Measurements from ENCODE around the gene ETNPPL. TPM values are rescaled to one million over a fixed set of nuclear protein-coding genes. Genes with fewer than 3 reads are reported as not detected.
A peak's percentile ranks its signal among the peaks of the same experiment; 100 is the strongest.

ETNPPL gene
- total RNA-seq, 1 experiment from 2014 or later = 0.52 TPM

GRCh38 chr4:108804648-108805273, 41.9 kb upstream of the ETNPPL start:
- intact Hi-C loops (cut with micrococcal nuclease; ENCODE audit: unreplicated experiment) = no loop called here
- ChIA-PET POLR2A (ENCODE audit: low non-redundant PET) (no interaction called here), CTCF (no interaction called here)
- Histone ChIP-seq H3K36me3 (ENCODE audit: insufficient read depth, low read length, poor library complexity, severe bottlenecking) (no peaks in the 10 kb centered on the region), H3K4me1 (ENCODE audit: insufficient read depth, low read length, poor library complexity, severe bottlenecking) (no peaks in the 10 kb centered on the region), H3K4me3 (ENCODE audit: low read depth, low read length, poor library complexity, severe bottlenecking) (no peak overlapping the region), H3K27ac (ENCODE audit: low read depth, low read length, poor library complexity, severe bottlenecking) (no peak overlapping the region), H3K9me3 (ENCODE audit: low read depth, low read length, poor library complexity, severe bottlenecking) (no peaks in the 10 kb centered on the region), H3K27me3 (replicated peaks; ENCODE audit: insufficient read depth, low read depth, low read length, poor library complexity) (no peaks in the 10 kb centered on the region)
- peak; percentile 24 for DNase-seq (ENCODE audit: low spot score)
- no TSS peak for BruUV-seq (replicated peaks)
- TF ChIP-seq CTCF (conservative IDR thresholded peaks at IDR 0.05; ENCODE audit: low read depth, low read length) (no peak), EZH2 (IDR thresholded peaks at IDR 0.05; ENCODE audit: borderline replicate concordance, low read depth, low read length, poor library complexity, severe bottlenecking) (no peak)

GRCh38 chr4:108799306-108799705, 36.5 kb upstream of the ETNPPL start:
- no peak overlapping the region for H3K4me3 ChIP-seq (ENCODE audit: low read depth, low read length, poor library complexity, severe bottlenecking)
- ChIA-PET POLR2A (ENCODE audit: low non-redundant PET) (no interaction called here), CTCF (no interaction called here)
- TF ChIP-seq EZH2 (IDR thresholded peaks at IDR 0.05; ENCODE audit: borderline replicate concordance, low read depth, low read length, poor library complexity, severe bottlenecking) = no peak
- no peak for TF ChIP-seq CTCF (conservative IDR thresholded peaks at IDR 0.05; ENCODE audit: low read depth, low read length)
- H3K36me3 ChIP-seq (ENCODE audit: insufficient read depth, low read length, poor library complexity, severe bottlenecking) = no peaks in the 10 kb centered on the region
- no peak for DNase-seq (ENCODE audit: low spot score)
- intact Hi-C loops (cut with micrococcal nuclease; ENCODE audit: unreplicated experiment) = no loop called here
- H3K4me1 ChIP-seq (ENCODE audit: insufficient read depth, low read length, poor library complexity, severe bottlenecking) = peaks cover 6% of the 10 kb centered on the region
- no peaks in the 10 kb centered on the region for H3K27me3 ChIP-seq (replicated peaks; ENCODE audit: insufficient read depth, low read depth, low read length, poor library complexity)
- H3K9me3 ChIP-seq (ENCODE audit: low read depth, low read length, poor library complexity, severe bottlenecking) = no peaks in the 10 kb centered on the region
- no TSS peak for BruUV-seq (replicated peaks)
- no peak overlapping the region for H3K27ac ChIP-seq (ENCODE audit: low read depth, low read length, poor library complexity, severe bottlenecking)

GRCh38 chr4:108796173-108796572, 33.3 kb upstream of the ETNPPL start:
- Histone ChIP-seq H3K4me3 (ENCODE audit: low read depth, low read length, poor library complexity, severe bottlenecking) (no peak overlapping the region), H3K36me3 (ENCODE audit: insufficient read depth, low read length, poor library complexity, severe bottlenecking) (no peaks in the 10 kb centered on the region), H3K27ac (ENCODE audit: low read depth, low read length, poor library complexity, severe bottlenecking) (no peak overlapping the region), H3K9me3 (ENCODE audit: low read depth, low read length, poor library complexity, severe bottlenecking) (no peaks in the 10 kb centered on the region), H3K4me1 (ENCODE audit: insufficient read depth, low read length, poor library complexity, severe bottlenecking) (peaks cover 6% of the 10 kb centered on the region), H3K27me3 (replicated peaks; ENCODE audit: insufficient read depth, low read depth, low read length, poor library complexity) (no peaks in the 10 kb centered on the region)
- POLR2A ChIA-PET (ENCODE audit: low non-redundant PET) = no interaction called here
- no peak for TF ChIP-seq CTCF (conservative IDR thresholded peaks at IDR 0.05; ENCODE audit: low read depth, low read length)
- no peak for TF ChIP-seq EZH2 (IDR thresholded peaks at IDR 0.05; ENCODE audit: borderline replicate concordance, low read depth, low read length, poor library complexity, severe bottlenecking)
- no peak for DNase-seq (ENCODE audit: low spot score)
- intact Hi-C loops (cut with micrococcal nuclease; ENCODE audit: unreplicated experiment) = no loop called here
- CTCF ChIA-PET = no interaction called here
- BruUV-seq (replicated peaks) = no TSS peak
